HL-60 (cell line): ENCODE results near the gene TRIM47.

ENCODE experiments used
- DNase-seq, 2 experiments: peaks; one replicate each; pipeline ENCODE4 v3.0.0-alpha.2; 2010 to 2020; ENCODE audit warnings: low read depth in 1 of 2, low spot score in 1 of 2
- H3K27ac ChIP-seq: fragments of 250-450 bp; sonication (Bioruptor Pico); replicated peaks from 2 replicates; pipeline ENCODE4 v1.5.1; 2020; ENCODE audit warnings: mild to moderate bottlenecking, moderate library complexity
- H3K27me3 ChIP-seq: fragments of 250-450 bp; sonication (Bioruptor Pico); 2 replicates; pipeline ENCODE4 v1.5.1; 2021; ENCODE audit warnings: mild to moderate bottlenecking, moderate library complexity; ENCODE audit not compliant: insufficient read depth, poor library complexity, severe bottlenecking
- H3K4me3 ChIP-seq: replicated peaks from 2 replicates; pipeline ENCODE4 v1.5.1; 2011; ENCODE audit warnings: mild to moderate bottlenecking, control low read depth, low read length; ENCODE audit not compliant: insufficient read depth
- GABPA ChIP-seq: IDR thresholded peaks from 2 replicates; pipeline ENCODE4 v1.6.1; 2012; ENCODE audit warnings: low read depth
- POLR2AphosphoS5 ChIP-seq: IDR thresholded peaks from 2 replicates; pipeline ENCODE4 v1.6.1; 2012; ENCODE audit warnings: low read depth
- SPI1 ChIP-seq: IDR thresholded peaks from 2 replicates; pipeline ENCODE4 v1.6.1; 2012; ENCODE audit warnings: low read depth, mild to moderate bottlenecking, borderline replicate concordance
- TF ChIP-seq, protein P1 (sequence below): IDR thresholded peaks from 2 replicates; pipeline ENCODE4 v1.6.1; 2012; ENCODE audit warnings: low read depth; ENCODE audit not compliant: insufficient replicate concordance
- TF ChIP-seq, protein P2 (sequence below): IDR thresholded peaks from one replicate; pipeline ENCODE4 v1.5.1; 2011; ENCODE audit warnings: low read length, control low read depth, inconsistent platforms; ENCODE audit not compliant: insufficient read depth

Gene TRIM47

DNA sequence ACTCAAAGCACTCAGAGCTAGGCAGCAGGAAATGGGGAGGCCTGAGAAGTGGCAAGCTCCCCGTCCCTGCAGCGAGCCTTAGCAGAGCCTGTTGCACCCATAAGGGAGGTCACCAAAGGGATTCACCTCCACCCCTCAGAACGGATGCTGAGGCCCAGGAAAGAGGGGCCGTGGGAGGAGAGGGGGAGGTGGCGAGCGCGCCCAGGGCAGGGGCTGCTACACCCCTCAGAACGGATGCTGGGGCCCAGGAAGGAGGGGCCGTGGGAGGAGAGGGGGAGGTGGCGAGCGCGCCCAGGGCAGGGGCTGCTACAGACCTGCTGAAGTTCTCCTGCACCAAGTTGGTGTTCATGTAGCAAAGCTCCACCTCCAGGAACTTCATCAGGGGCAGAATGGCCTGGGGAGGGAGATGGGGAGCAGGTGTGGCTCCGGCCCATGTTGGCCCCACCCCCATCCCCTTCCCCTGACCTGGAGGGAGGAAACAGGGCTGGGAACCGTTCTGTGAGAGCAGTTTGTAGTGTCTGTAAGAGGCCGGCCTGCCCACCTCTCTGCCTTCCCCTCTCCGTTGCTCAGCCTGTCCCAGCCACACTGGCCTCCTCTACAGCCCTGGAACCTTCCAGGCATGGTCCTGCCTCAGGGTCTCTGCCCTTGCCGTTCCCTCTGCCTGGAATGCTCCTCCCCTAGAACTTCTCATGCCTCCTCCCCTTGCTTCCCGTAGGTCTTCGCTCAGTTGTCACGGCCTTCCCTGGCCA is 45.6 kb downstream of the TRIM47 start:
- no peak for DNase-seq
- TF ChIP-seq GABPA (no peak), SPI1 (no peak), POLR2AphosphoS5 (no peak; the same call in 1 of the 2 replicates)
- TF ChIP-seq, protein P1, sequence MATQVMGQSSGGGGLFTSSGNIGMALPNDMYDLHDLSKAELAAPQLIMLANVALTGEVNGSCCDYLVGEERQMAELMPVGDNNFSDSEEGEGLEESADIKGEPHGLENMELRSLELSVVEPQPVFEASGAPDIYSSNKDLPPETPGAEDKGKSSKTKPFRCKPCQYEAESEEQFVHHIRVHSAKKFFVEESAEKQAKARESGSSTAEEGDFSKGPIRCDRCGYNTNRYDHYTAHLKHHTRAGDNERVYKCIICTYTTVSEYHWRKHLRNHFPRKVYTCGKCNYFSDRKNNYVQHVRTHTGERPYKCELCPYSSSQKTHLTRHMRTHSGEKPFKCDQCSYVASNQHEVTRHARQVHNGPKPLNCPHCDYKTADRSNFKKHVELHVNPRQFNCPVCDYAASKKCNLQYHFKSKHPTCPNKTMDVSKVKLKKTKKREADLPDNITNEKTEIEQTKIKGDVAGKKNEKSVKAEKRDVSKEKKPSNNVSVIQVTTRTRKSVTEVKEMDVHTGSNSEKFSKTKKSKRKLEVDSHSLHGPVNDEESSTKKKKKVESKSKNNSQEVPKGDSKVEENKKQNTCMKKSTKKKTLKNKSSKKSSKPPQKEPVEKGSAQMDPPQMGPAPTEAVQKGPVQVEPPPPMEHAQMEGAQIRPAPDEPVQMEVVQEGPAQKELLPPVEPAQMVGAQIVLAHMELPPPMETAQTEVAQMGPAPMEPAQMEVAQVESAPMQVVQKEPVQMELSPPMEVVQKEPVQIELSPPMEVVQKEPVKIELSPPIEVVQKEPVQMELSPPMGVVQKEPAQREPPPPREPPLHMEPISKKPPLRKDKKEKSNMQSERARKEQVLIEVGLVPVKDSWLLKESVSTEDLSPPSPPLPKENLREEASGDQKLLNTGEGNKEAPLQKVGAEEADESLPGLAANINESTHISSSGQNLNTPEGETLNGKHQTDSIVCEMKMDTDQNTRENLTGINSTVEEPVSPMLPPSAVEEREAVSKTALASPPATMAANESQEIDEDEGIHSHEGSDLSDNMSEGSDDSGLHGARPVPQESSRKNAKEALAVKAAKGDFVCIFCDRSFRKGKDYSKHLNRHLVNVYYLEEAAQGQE: no peak
- TF ChIP-seq, protein P2, sequence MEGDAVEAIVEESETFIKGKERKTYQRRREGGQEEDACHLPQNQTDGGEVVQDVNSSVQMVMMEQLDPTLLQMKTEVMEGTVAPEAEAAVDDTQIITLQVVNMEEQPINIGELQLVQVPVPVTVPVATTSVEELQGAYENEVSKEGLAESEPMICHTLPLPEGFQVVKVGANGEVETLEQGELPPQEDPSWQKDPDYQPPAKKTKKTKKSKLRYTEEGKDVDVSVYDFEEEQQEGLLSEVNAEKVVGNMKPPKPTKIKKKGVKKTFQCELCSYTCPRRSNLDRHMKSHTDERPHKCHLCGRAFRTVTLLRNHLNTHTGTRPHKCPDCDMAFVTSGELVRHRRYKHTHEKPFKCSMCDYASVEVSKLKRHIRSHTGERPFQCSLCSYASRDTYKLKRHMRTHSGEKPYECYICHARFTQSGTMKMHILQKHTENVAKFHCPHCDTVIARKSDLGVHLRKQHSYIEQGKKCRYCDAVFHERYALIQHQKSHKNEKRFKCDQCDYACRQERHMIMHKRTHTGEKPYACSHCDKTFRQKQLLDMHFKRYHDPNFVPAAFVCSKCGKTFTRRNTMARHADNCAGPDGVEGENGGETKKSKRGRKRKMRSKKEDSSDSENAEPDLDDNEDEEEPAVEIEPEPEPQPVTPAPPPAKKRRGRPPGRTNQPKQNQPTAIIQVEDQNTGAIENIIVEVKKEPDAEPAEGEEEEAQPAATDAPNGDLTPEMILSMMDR: no peak
- Histone ChIP-seq H3K27me3 (no peaks in the 10 kb centered on the region), H3K27ac (peak overlapping the region; percentile 29; the same call in 1 of the 2 replicates), H3K4me3 (no peak overlapping the region)

DNA sequence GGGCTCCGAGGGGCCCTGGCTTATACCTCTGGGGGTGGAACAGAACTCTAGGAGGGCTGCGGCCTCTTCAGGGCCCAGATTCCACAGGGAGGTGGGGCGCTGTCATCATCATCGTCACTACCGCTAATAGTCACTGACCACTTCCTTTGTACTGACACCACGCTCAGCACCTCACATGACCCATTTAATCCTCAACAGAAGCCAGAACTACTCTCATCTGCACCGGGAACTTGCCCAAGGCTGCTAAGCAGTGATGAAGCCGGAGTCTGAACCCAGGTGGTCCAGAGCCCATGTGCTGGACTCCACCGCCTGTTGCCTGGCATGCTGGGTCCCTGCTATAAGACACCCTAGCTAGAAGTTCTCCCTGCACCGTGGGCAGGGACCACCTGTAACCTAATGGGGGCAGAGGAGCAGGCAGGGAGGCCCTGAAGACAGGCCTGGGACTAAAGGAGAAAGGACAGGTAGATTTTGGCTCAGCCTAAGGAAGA is 46.2 kb downstream of the TRIM47 start:
- Histone ChIP-seq H3K4me3 (no peak overlapping the region), H3K27me3 (no peaks in the 10 kb centered on the region), H3K27ac (peak overlapping the region; percentile 29; the same call in 1 of the 2 replicates)
- DNase-seq: peak in 1 of 2 experiments; percentile 32
- TF ChIP-seq GABPA (no peak), POLR2AphosphoS5 (no peak), SPI1 (no peak)
- TF ChIP-seq, protein P1: no peak
- TF ChIP-seq, protein P2: no peak

DNA sequence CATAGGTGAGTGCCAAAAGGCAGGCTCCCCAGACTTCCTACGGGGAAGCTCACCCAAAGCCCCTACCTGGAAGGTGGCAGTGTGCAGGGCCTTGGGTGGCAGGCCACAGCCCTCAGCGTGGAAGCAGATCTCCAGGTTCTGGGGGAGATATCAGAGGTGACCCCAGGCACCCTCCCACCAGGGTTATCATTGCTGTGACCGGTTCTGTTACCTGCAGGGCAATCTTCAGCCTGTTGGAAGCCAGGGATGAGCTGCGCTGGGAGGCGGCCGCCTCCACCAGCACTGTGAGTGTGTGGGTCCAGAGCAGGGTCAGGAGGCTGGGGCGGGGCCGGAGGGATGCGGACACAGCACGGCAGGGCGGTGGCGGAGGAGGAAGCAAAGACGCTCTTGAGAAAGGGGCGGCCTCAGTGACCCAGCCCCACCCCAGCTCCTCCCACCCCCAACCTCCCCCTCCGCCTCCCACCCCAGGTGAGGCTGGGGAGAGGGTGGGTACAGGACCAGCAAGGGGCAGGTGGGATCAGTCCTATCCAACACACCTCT is 47.3 kb downstream of the TRIM47 start:
- H3K4me3 ChIP-seq: no peak overlapping the region
- no peak for DNase-seq
- no peaks in the 10 kb centered on the region for H3K27me3 ChIP-seq
- no peak overlapping the region for H3K27ac ChIP-seq
- TF ChIP-seq, protein P1: no peak
- no peak for TF ChIP-seq GABPA
- TF ChIP-seq, protein P2: no peak
- TF ChIP-seq SPI1: no peak
- TF ChIP-seq POLR2AphosphoS5: no peak
